Gastrocnemius medialis (tissue), 4 donors: Measurements from ENCODE around the gene DYSF. TPM values are rescaled to one million over a fixed set of nuclear protein-coding genes. Genes with fewer than 3 reads are reported as not detected.

Experiments
- ATAC-seq, 2 donors: fragments of 150-250 bp; one replicate each; pipeline ENCODE4 v1.9.1; 2016
- DNase-seq, 2 donors: peaks; one replicate each; pipeline ENCODE4 v3.0.0-alpha.2; 2019
- H3K27ac ChIP-seq, 4 donors: fragments of 200-600 bp; sonication (generic); 1 replicate in 1 of 4; 2 replicates in 3 of 4; pipeline ENCODE4 v1.5.1; 2016 to 2018; ENCODE audit warnings: mild to moderate bottlenecking in 2 of 4, moderate library complexity in 1 of 4
- H3K27me3 ChIP-seq, 3 donors: fragments of 200-600 bp; sonication (generic) in 2 of 3; 1 replicate in 1 of 3; 2 replicates in 2 of 3; pipeline versions ENCODE4 v1.5.1 to v1.6.0; 2016 to 2019; ENCODE audit warnings: mild to moderate bottlenecking in 1 of 3, moderate library complexity in 1 of 3
- H3K36me3 ChIP-seq, 2 donors: fragments of 200-600 bp; sonication (generic) in 1 of 2; one replicate each; pipeline ENCODE4 v1.5.1; 2017 to 2018
- H3K4me1 ChIP-seq, 2 donors: fragments of 200-600 bp; sonication (generic) in 1 of 2; one replicate each; pipeline ENCODE4 v1.5.1; 2016 to 2017; ENCODE audit warnings: mild to moderate bottlenecking in 2 of 2
- H3K4me3 ChIP-seq, 4 donors: fragments of 200-600 bp; sonication (generic) in 3 of 4; 1 replicate in 1 of 4; 2 replicates in 3 of 4; pipeline ENCODE4 v1.5.1; 2016 to 2019; ENCODE audit warnings: mild to moderate bottlenecking in 2 of 4
- H3K9me3 ChIP-seq, 3 donors: fragments of 200-600 bp; sonication (generic) in 2 of 3; 1 replicate in 1 of 3; 2 replicates in 2 of 3; pipeline ENCODE4 v1.5.1; 2016 to 2019
- POLR2A ChIP-seq, 2 donors: fragments of 450-650 bp; IDR thresholded peaks; one replicate each; pipeline ENCODE4 v1.6.1; 2017; ENCODE audit warnings: antibody characterized with exemption in 2 of 2, mild to moderate bottlenecking in 2 of 2, moderate library complexity in 2 of 2
- in situ Hi-C, 4 donors: fragments of 200-750 bp; cut with MboI; loops; one replicate each; pipeline versions ENCODE4 v1.15.0 to v1.8.0; 2017; ENCODE audit warnings: low sequenced_read_pairs in 4 of 4
- intact Hi-C: fragments of 100-400 bp; cut with DNase I; formaldehyde crosslinking; loops from one replicate; pipeline ENCODE4 v1.15.1; 2023; ENCODE audit warnings: low total_unique reads
- total RNA-seq, 4 donors: library from RNA; depleted of rRNA; stranded (reverse); fragments of >200 nt; gene quantifications; one replicate each; pipeline versions ENCODE4 v1.1.0 to v1.2.3, GENCODE V29; 2016
- TF ChIP-seq, protein P1 (sequence below), 5 experiments: fragments of 450-650 bp in 3 of 5; fragments of 200-600 bp in 2 of 5; sonication (generic) in 2 of 5; IDR thresholded peaks in 4 of 5; conservative IDR thresholded peaks in 1 of 5; 1 replicate in 4 of 5; 2 replicates in 1 of 5; pipeline ENCODE4 v1.5.1; 2016 to 2019; ENCODE audit warnings: antibody characterized with exemption in 5 of 5, mild to moderate bottlenecking in 3 of 5, moderate library complexity in 3 of 5

The DYSF gene
- total RNA-seq, 4 donors from 2014 or later, result 40.7 to 267 (median 153) TPM

DNA sequence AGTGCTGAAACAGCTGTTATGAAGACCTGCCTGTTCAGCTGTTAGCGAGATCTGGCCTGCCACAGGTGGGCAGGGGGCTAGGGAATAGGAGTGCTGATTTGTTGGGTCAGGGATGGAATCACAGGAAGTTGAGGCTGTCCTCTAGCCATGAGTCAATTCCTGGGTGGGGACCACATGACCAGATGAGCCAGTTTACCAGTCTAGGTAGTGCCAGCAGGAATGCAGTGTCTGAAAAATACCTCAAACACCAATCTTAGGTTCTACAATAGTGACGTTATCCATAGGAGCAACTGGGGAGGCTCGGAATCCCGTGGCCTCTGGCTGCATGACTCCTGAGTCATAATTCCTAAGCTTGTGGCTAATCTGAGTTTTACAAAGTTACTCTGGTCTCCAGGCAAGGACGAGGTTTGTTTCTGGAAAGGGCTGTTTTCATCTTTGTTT is 44.9 kb downstream of the DYSF start:
- intact Hi-C loops, result no loop called here
- Histone ChIP-seq H3K9me3 (no peaks in the 10 kb centered on the region), H3K4me3 (no peak overlapping the region), H3K27ac (peak overlapping the region; percentile 60 to 80 (median 71)), H3K36me3 (no peaks in the 10 kb centered on the region), H3K4me1 (peaks cover 60 to 61% of the 10 kb centered on the region in 2 donors), H3K27me3 (no peaks in the 10 kb centered on the region)
- in situ Hi-C loops, result no loop called here
- TF ChIP-seq, protein P1, sequence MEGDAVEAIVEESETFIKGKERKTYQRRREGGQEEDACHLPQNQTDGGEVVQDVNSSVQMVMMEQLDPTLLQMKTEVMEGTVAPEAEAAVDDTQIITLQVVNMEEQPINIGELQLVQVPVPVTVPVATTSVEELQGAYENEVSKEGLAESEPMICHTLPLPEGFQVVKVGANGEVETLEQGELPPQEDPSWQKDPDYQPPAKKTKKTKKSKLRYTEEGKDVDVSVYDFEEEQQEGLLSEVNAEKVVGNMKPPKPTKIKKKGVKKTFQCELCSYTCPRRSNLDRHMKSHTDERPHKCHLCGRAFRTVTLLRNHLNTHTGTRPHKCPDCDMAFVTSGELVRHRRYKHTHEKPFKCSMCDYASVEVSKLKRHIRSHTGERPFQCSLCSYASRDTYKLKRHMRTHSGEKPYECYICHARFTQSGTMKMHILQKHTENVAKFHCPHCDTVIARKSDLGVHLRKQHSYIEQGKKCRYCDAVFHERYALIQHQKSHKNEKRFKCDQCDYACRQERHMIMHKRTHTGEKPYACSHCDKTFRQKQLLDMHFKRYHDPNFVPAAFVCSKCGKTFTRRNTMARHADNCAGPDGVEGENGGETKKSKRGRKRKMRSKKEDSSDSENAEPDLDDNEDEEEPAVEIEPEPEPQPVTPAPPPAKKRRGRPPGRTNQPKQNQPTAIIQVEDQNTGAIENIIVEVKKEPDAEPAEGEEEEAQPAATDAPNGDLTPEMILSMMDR (IDR thresholded peaks at IDR 0.05 in 4 of 5, conservative IDR thresholded peaks at IDR 0.05 in 1 of 5), result no peak
- no peak for TF ChIP-seq POLR2A (IDR thresholded peaks at IDR 0.05)
- DNase-seq (no peak), ATAC-seq (peak in 1 of 2 donors; percentile 40)

DNA sequence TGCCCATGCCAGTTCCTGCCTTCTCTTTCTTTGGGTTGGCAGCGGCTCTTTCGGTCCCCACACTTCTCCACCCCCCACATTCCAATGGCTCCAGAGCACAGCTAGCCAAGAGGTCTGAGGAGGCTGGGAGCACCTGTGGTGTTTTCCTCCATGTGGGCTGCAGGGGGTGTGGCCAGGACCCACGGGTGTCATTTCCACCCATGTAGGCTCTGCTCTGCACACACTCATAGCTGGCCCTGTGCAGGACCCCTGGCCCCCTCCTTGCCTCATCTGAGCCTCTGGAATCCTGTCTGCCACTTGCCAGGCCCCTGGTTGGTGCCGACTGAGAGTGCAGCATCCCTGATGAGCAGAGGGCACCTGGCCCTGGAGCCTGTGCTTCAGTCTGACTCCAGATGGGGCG is 46.3 kb downstream of the DYSF start:
- ATAC-seq (no peak), DNase-seq (no peak)
- no peaks in the 10 kb centered on the region for H3K36me3 ChIP-seq
- intact Hi-C loops (no loop called here), in situ Hi-C loops (loop anchor here in 2 of 4 donors (25.0 kb wide), 2 partner anchors 287 to 1238 kb away; no protein-coding TSS in a partner anchor)
- H3K27me3 ChIP-seq, result no peaks in the 10 kb centered on the region
- no peaks in the 10 kb centered on the region for H3K9me3 ChIP-seq
- TF ChIP-seq, protein P1 (IDR thresholded peaks at IDR 0.05 in 4 of 5, conservative IDR thresholded peaks at IDR 0.05 in 1 of 5), result no peak
- TF ChIP-seq POLR2A (IDR thresholded peaks at IDR 0.05), result no peak
- no peak overlapping the region for H3K4me3 ChIP-seq
- peaks cover 70 to 71% of the 10 kb centered on the region in 2 donors for H3K4me1 ChIP-seq
- H3K27ac ChIP-seq, result peak overlapping the region; percentile 60 to 80 (median 71)

DNA sequence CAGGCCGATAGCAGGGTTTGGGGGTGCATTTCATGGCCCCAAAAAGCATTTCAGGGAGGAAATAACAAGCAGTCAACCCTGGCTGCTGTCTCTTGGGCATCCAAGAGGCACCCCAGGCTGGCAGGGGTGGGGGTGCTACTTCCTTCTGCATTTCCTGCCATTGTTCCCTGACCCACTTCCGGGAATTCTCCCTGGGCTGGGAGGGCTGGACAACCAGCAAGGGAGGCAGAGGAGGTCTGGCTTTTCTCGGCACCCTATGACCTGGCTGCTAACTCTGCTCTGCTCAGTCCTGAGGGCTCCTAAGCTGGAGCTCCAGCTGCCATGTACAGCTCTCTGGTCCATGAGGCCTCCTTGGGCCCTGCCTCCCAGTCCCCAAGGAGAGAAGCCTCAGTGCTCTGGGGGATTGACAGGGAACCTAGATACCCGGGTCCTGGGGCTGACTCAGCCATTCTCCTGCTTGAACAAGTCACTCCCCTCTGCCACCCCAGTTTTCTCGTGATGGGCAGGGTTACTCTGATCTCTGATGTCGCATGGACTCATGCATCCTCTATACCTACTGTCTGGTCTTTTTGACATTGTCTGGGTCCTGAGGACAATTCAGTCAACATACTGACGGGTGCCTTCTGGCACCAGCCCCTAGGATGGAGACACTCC is 47.2 kb downstream of the DYSF start:
- Histone ChIP-seq H3K4me3 (no peak overlapping the region), H3K27ac (peak overlapping the region; percentile 60 to 80 (median 71)), H3K4me1 (peaks cover 76% of the 10 kb centered on the region in 2 donors), H3K9me3 (no peaks in the 10 kb centered on the region), H3K27me3 (no peaks in the 10 kb centered on the region), H3K36me3 (no peaks in the 10 kb centered on the region)
- intact Hi-C loops (no loop called here), in situ Hi-C loops (loop anchor here in 2 of 4 donors (25.0 kb wide), 2 partner anchors 288 to 1237 kb away; no protein-coding TSS in a partner anchor)
- ATAC-seq (peak in 1 of 2 donors; percentile 22), DNase-seq (no peak)
- TF ChIP-seq POLR2A (IDR thresholded peaks at IDR 0.05), result no peak
- TF ChIP-seq, protein P1 (IDR thresholded peaks at IDR 0.05 in 4 of 5, conservative IDR thresholded peaks at IDR 0.05 in 1 of 5), result no peak

DNA sequence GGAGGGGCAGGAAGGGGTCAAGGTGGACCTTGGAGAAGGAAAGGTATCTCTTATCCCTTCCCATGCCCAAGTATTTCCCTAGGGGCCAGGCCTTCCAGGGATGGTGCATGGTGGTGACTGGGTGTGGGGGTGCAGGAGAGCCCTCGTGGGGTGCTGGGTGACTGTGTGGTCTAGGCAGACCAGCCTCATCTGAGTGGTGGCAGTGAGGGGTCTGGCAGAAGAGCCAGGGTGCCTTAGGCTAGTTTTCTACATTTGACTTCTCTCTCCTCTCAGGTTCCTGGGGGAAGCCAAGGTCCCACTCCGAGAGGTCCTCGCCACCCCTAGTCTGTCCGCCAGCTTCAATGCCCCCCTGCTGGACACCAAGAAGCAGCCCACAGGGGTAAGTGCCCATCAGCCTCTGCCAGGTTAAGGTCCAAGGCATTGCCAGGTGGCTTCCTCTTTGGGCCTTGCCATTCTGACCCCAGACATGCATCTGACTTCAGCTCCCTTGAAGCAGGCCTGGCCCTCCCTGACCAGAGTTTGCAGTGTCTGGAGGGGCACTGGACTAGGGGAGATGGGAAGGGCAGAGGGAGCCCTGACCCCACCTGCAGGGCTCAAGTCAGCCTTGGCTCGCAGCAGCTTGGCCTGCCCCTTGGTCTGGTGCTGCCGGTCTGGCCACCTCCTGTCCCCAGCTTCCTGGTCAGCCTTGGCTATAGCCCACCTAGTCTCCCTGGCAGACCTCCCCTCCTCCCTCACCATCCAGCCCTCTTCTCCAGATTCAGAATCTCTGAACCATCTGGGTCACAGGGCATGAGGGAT is 49.8 kb downstream of the DYSF start:
- in situ Hi-C loops, result loop anchor here in 2 of 4 donors (25.0 kb wide), 2 partner anchors 291 to 1234 kb away; no protein-coding TSS in a partner anchor
- Histone ChIP-seq H3K27me3 (no peaks in the 10 kb centered on the region), H3K36me3 (no peaks in the 10 kb centered on the region), H3K4me3 (no peak overlapping the region), H3K27ac (peak overlapping the region; percentile 54 to 80 (median 76)), H3K4me1 (peaks cover 64 to 75% of the 10 kb centered on the region in 2 donors), H3K9me3 (no peaks in the 10 kb centered on the region)
- ATAC-seq, result no peak
- no peak for TF ChIP-seq POLR2A (IDR thresholded peaks at IDR 0.05)
- TF ChIP-seq, protein P1 (IDR thresholded peaks at IDR 0.05 in 4 of 5, conservative IDR thresholded peaks at IDR 0.05 in 1 of 5), result no peak
- intact Hi-C loops, result no loop called here
- no peak for DNase-seq
